ENCODE measurements around the gene PDIA5.

Gene PDIA5

DNA sequence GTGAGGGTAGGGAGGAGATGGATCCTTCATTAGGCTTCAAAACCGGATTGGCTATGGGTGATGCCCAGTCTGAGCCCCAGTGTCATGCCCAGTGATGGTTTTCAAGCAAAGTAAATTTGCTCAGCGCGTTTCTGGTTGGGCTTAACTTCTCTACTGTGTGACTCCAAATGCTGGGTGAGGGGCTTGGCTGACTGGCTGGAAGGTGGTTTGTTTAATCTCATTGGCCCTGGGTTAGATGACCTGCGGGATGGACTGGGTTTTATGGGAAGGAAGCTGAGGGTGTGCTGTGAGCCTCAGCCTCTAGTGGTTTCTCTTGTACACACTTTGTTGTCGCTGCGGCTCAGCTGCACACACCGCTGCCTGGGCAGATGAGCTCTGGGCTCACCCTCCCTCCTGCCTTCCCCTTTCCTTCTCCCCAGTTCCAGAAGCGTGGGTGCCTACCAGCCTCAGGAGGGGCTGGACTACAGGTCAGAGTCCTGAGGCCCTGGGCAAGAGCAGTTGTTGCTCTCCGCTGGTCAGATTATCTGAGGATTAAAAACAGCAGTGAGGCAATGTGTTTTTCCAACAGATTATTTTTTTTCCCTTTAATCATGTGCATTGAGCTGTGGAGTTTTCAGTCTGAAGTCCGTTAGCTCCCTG, 18.6 kb downstream of the PDIA5 start:
- in situ Hi-C loops (cut with HindIII; ENCODE audit: low sequenced_read_pairs): no loop called here
- no peak overlapping the region for H3K4me3 ChIP-seq (ENCODE audit: low read depth, low read length)
- DNase-seq (ENCODE audit: low read depth, low spot score): no peak
- TF ChIP-seq, protein P1, sequence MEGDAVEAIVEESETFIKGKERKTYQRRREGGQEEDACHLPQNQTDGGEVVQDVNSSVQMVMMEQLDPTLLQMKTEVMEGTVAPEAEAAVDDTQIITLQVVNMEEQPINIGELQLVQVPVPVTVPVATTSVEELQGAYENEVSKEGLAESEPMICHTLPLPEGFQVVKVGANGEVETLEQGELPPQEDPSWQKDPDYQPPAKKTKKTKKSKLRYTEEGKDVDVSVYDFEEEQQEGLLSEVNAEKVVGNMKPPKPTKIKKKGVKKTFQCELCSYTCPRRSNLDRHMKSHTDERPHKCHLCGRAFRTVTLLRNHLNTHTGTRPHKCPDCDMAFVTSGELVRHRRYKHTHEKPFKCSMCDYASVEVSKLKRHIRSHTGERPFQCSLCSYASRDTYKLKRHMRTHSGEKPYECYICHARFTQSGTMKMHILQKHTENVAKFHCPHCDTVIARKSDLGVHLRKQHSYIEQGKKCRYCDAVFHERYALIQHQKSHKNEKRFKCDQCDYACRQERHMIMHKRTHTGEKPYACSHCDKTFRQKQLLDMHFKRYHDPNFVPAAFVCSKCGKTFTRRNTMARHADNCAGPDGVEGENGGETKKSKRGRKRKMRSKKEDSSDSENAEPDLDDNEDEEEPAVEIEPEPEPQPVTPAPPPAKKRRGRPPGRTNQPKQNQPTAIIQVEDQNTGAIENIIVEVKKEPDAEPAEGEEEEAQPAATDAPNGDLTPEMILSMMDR (IDR thresholded peaks at IDR 0.05; ENCODE audit: low read depth, low read length): no peak

DNA sequence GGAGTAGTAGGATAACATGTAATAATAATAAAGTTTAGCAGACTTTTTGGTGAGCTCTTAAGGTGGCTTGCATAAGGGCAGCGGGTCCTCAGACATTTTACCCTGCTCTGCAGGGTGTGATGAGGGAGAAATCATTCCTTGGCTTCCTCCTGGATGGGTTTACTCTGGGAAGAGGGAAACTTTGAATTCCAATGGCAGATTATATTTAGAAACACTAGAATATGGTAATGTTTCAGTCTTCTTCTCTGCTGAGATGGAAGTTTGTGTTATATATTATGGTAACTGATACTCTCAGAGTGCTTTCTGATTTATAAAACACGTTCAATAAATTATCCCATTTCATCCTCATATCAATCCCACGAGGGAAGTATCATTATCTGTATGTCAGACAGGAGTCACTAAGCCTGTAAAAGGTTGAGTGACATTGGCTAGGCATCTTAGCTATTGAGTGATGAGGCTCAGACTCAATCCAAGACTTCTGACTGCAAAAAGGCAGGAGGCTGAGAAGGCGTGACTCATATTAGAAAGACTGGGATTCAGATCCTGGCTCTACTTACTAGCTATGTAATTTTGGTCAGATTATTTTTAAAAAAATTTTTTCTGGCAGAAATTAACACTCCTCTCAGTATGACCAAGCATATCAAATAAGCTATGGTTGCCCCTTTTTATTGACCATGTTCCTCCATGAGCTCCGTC, 19.3 kb downstream of the PDIA5 start:
- in situ Hi-C loops (cut with HindIII; ENCODE audit: low sequenced_read_pairs): no loop called here
- DNase-seq (ENCODE audit: low read depth, low spot score): no peak
- no peak overlapping the region for H3K4me3 ChIP-seq (ENCODE audit: low read depth, low read length)
- TF ChIP-seq, protein P1 (IDR thresholded peaks at IDR 0.05; ENCODE audit: low read depth, low read length): no peak

DNA sequence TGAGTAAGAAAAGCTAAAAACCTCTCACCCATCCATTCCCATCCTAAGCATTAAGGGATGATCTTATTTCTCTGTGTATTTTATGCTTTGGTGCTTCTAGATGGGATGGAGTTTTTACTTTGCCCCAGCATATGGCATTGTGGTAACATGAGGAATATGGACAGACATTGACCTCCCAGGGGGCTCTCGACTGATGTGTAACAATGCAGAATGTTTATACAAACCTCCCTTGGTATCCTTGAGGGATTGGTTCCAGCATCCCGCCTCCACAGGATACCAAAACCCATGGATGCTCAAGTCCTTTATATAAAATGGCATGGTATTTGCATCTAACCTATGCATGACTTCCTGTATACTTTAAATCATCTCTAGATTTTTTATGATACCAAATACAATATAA, 21.6 kb downstream of the PDIA5 start:
- H3K4me3 ChIP-seq (ENCODE audit: low read depth, low read length): no peak overlapping the region
- TF ChIP-seq, protein P1 (IDR thresholded peaks at IDR 0.05; ENCODE audit: low read depth, low read length): no peak
- in situ Hi-C loops (cut with HindIII; ENCODE audit: low sequenced_read_pairs): no loop called here
- no peak for DNase-seq (ENCODE audit: low read depth, low spot score)

DNA sequence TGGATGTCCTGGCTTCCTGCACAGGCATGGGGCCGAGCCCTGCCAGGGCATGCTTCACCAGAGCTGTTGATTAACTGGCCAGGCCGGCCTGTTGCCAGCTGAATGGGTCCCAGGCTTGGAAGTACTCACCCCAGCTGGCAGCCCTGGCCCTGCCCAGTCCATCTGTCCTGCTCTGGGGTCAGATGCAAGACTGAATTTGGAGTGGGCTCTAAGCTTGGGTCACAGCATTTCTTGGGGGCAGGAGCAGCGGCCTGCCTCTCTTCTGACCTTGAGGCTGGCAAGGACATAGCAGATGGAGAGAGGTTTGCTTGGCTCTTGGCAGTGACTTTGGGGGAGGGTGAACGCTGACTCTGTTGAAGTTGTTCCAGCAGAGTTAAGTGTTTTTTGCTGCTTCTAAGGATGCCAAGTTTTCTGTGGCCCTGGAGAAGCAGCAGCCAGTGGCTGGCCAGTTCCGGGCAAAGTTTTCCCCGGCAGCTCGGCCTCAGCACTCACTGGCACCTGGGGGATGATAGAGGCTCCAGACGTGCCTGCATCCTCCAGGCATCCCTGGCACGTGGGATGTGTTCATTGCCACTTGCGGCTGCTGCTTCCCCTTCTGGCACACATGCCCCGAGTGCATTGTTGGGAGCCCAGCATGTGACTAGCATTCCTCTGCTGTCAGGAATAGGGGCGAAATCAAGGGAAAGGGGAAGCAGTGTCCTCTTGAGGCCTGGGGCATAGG, 22.9 kb downstream of the PDIA5 start:
- DNase-seq (ENCODE audit: low read depth, low spot score): no peak
- H3K4me3 ChIP-seq (ENCODE audit: low read depth, low read length): no peak overlapping the region
- TF ChIP-seq, protein P1 (IDR thresholded peaks at IDR 0.05; ENCODE audit: low read depth, low read length): no peak
- in situ Hi-C loops (cut with HindIII; ENCODE audit: low sequenced_read_pairs): no loop called here

DNA sequence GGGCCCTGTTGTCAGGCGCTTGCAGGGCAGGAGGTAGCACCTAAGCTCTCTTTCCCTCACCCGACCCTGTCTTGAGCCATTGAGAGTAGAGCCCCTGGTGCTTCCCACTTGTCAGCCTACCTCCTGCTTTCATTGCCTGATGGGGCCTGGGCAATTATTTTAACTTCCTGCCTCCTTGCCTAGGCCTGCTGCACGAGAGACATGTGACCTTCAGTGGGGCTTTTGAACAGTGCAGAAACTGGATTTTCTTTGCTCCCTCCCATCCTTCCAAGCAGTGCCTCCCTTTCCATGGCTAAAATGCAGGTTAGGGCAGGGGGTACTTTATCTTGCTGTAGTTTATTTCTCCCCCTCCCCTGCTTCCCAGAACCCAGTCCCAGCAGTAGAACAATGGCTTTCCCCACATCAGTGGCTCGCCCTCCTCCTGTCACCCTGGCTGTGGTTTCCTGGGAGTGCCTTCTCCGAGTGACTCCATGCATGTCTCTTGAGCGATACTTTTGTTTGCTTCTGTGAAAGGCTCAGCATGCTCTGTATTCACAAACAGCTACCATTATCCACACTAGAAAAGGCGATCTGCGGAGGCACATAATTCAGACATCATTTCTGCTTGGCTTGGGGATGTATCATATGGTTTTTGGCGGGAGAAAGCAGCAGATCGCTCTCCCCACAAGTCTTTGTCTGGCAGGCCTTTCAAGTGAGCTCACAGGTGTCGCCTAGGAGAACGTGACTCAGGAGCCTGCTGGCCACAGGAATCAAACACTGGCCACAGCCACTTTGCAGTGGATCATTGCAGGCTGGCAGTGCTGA, 24.1 kb downstream of the PDIA5 start:
- DNase-seq (ENCODE audit: low read depth, low spot score): no peak
- TF ChIP-seq, protein P1 (IDR thresholded peaks at IDR 0.05; ENCODE audit: low read depth, low read length): no peak
- in situ Hi-C loops (cut with HindIII; ENCODE audit: low sequenced_read_pairs): no loop called here
- no peak overlapping the region for H3K4me3 ChIP-seq (ENCODE audit: low read depth, low read length)

DNA sequence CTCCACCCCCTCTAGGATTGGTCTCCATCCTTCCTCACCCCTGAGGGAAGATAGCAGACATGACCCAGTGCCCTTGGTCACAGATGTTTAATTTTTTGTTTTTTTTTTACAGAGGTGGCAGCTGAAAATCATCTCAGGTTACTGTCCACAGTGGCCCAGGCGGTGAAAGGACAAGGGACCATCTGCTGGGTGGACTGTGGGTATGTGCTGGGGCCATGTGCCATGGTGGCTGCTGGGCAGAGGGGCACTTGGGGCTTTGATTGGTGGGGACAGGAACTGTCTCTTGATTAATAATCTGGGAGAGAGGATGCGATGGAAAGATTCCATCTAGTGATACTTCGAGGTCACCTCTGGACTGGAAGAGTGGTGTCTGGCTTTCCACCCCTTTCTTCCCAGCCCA, 25.4 kb downstream of the PDIA5 start:
- DNase-seq (ENCODE audit: low read depth, low spot score): no peak
- H3K4me3 ChIP-seq (ENCODE audit: low read depth, low read length): no peak overlapping the region
- in situ Hi-C loops (cut with HindIII; ENCODE audit: low sequenced_read_pairs): no loop called here
- TF ChIP-seq, protein P1 (IDR thresholded peaks at IDR 0.05; ENCODE audit: low read depth, low read length): no peak

Data from astrocyte of the spinal cord (primary cell).